HCT116 (cell line): ENCODE measurements around the gene UQCC2. TPM values are rescaled to one million over a fixed set of nuclear protein-coding genes. Genes with fewer than 3 reads are reported as not detected.

Experiments used
- ATAC-seq: fragments of 200-7000 bp; cut with Tn5 transposase; 2 replicates; pipeline ENCODE4 v1.9.1; 2020; ENCODE audit warnings: mild to moderate bottlenecking, moderate library complexity
- BruUV-seq: library from RNA; stranded (reverse); fragments of 400-500 nt; replicated peaks from 2 replicates; lab custom pipeline; 2021; lab: Mats Ljungman, UMichigan
- CTCF ChIA-PET: fragments of 300-600 bp; sonication (Branson Sonifier 250); formaldehyde crosslinking; loops from one replicate; lab custom pipeline; 2021; ENCODE audit warnings: antibody characterized with exemption; lab: Charles Lee
- POLR2A ChIA-PET: fragments of 300-600, 350-600 bp; sonication (Branson Sonifier 250); formaldehyde crosslinking; loops from one replicate; lab custom pipeline; 2021; ENCODE audit warnings: antibody characterized with exemption; lab: Charles Lee
- RAD21 ChIA-PET, 2 experiments: fragments of 300-600 bp; sonication (Branson Sonifier 250); formaldehyde crosslinking; loops; one replicate each; lab custom pipeline; 2023; ENCODE audit warnings: low total read pairs in 2 of 2; ENCODE audit not compliant: uncharacterized antibody in 2 of 2, unreplicated experiment in 2 of 2, low non-redundant PET in 1 of 2; lab: Charles Lee
- DNase-seq: peaks from one replicate; pipeline ENCODE4 v3.0.0-alpha.2; 2010; ENCODE audit warnings: low read depth, low spot score
- H2AFZ ChIP-seq: fragments of 200-600 bp; shearing (Covaris generic), sonication (generic); 2 replicates; pipeline ENCODE4 v1.6.1; 2017; ENCODE audit warnings: low read depth, mixed run types, mixed read lengths, antibody characterized with exemption, low read length; ENCODE audit not compliant: poor library complexity, severe bottlenecking
- H3K27ac ChIP-seq: 2 replicates; pipeline ENCODE4 v1.5.1; 2012; ENCODE audit warnings: low read depth, low read length
- H3K27me3 ChIP-seq: fragments of 200-600 bp; sonication (generic); 2 replicates; pipeline ENCODE4 v1.6.1; 2016; ENCODE audit warnings: mixed run types, low read length, mixed read lengths; ENCODE audit not compliant: insufficient read depth
- H3K36me3 ChIP-seq, 2 experiments: fragments of 200-500 bp in 1 of 2; fragments of 200-600 bp in 1 of 2; sonication (Bioruptor generic) in 1 of 2; sonication (generic) in 1 of 2; 2 replicates each; pipeline versions ENCODE4 v1.5.1 to v1.6.1; 2014 to 2016; ENCODE audit warnings: low read length in 2 of 2, inconsistent platforms in 1 of 2, mixed read lengths in 1 of 2, mixed run types in 1 of 2; ENCODE audit not compliant: insufficient read depth in 2 of 2, control insufficient read depth in 1 of 2
- H3K4me1 ChIP-seq, 2 experiments: fragments of 200-600 bp in 1 of 2; sonication (generic) in 1 of 2; 2 replicates each; pipeline versions ENCODE4 v1.5.1 to v1.6.1; 2012 to 2017; ENCODE audit warnings: low read length in 2 of 2, inconsistent platforms in 1 of 2, mild to moderate bottlenecking in 1 of 2, mixed read lengths in 1 of 2, mixed run types in 1 of 2, moderate library complexity in 1 of 2; ENCODE audit not compliant: insufficient read depth in 2 of 2, control insufficient read depth in 1 of 2
- H3K4me2 ChIP-seq: fragments of 200-600 bp; sonication (generic); 2 replicates; pipeline ENCODE4 v1.6.1; 2017; ENCODE audit warnings: mixed run types, low read length, mixed read lengths
- H3K4me3 ChIP-seq, 2 experiments: fragments of 200-600 bp in 1 of 2; sonication (generic) in 1 of 2; replicated peaks in 1 of 2; 2 replicates each; pipeline ENCODE4 v1.5.1; 2011 to 2016; ENCODE audit warnings: low read length in 2 of 2, control low read depth in 1 of 2, low read depth in 1 of 2, mild to moderate bottlenecking in 1 of 2, mixed read lengths in 1 of 2, mixed run types in 1 of 2
- H3K79me2 ChIP-seq: fragments of 200-600 bp; sonication (generic); 2 replicates; pipeline ENCODE4 v1.6.1; 2017; ENCODE audit warnings: mild to moderate bottlenecking, mixed run types, low read length, moderate library complexity, mixed read lengths; ENCODE audit not compliant: insufficient read depth
- H3K9ac ChIP-seq: fragments of 200-600 bp; sonication (generic); 2 replicates; pipeline ENCODE4 v1.6.1; 2016; ENCODE audit warnings: low read length, mixed read lengths
- H3K9me2 ChIP-seq: fragments of 200-600 bp; sonication (generic), shearing (Covaris generic); 2 replicates; pipeline ENCODE4 v1.6.1; 2017; ENCODE audit warnings: mixed run types, mild to moderate bottlenecking, moderate library complexity; ENCODE audit not compliant: insufficient read depth
- H3K9me3 ChIP-seq, 2 experiments: fragments of 200-500 bp in 1 of 2; fragments of 200-600 bp in 1 of 2; sonication (Bioruptor generic) in 1 of 2; sonication (generic) in 1 of 2; 2 replicates each; pipeline ENCODE4 v1.6.1; 2014 to 2017; ENCODE audit warnings: low read length in 2 of 2, mixed read lengths in 2 of 2, inconsistent platforms in 1 of 2, low read depth in 1 of 2, mild to moderate bottlenecking in 1 of 2, mixed run types in 1 of 2, moderate library complexity in 1 of 2; ENCODE audit not compliant: control insufficient read depth in 1 of 2, insufficient read depth in 1 of 2
- H4K20me1 ChIP-seq: fragments of 200-600 bp; sonication (generic), shearing (Covaris generic); 2 replicates; pipeline ENCODE4 v1.6.1; 2017; ENCODE audit warnings: mixed run types, mild to moderate bottlenecking, moderate library complexity; ENCODE audit not compliant: insufficient read depth
- CBX3 ChIP-seq: IDR thresholded peaks from 2 replicates; pipeline ENCODE4 v1.6.1; 2012; ENCODE audit warnings: low read depth
- CEBPB ChIP-seq: IDR thresholded peaks from 2 replicates; pipeline ENCODE4 v1.6.1; 2012; ENCODE audit warnings: low read depth
- EZH2 ChIP-seq: fragments of 200-600 bp; sonication (generic); IDR thresholded peaks from 2 replicates; pipeline ENCODE4 v1.6.1; 2017; ENCODE audit warnings: antibody characterized with exemption, mixed run types
- JUND ChIP-seq: IDR thresholded peaks from 2 replicates; pipeline ENCODE4 v1.6.1; 2012
- POLR2AphosphoS5 ChIP-seq: IDR thresholded peaks from 2 replicates; pipeline ENCODE4 v1.6.1; 2011; ENCODE audit warnings: mild to moderate bottlenecking, low read depth, low read length, moderate library complexity
- RAD21 ChIP-seq: IDR thresholded peaks from 2 replicates; pipeline ENCODE4 v1.6.1; 2012; ENCODE audit warnings: low read depth, mild to moderate bottlenecking
- SIN3A ChIP-seq: IDR thresholded peaks from 2 replicates; pipeline ENCODE4 v1.6.1; 2012; ENCODE audit warnings: low read depth
- SP1 ChIP-seq: IDR thresholded peaks from 2 replicates; pipeline ENCODE4 v1.6.1; 2012; ENCODE audit warnings: low read depth
- SRF ChIP-seq: IDR thresholded peaks from 2 replicates; pipeline ENCODE4 v1.6.1; 2012; ENCODE audit warnings: low read depth
- TCF7L2 ChIP-seq: IDR thresholded peaks from 2 replicates; pipeline ENCODE4 v1.7.0; 2011; ENCODE audit warnings: borderline replicate concordance, inconsistent platforms; ENCODE audit not compliant: insufficient read depth, insufficient read length; ENCODE audit errors: extremely low read depth
- ZNF274 ChIP-seq: fragments of 200-500 bp; sonication (Bioruptor generic); IDR thresholded peaks from 2 replicates; pipeline ENCODE4 v1.6.1; 2014; ENCODE audit warnings: mild to moderate bottlenecking, low read depth, low read length, inconsistent platforms
- intact Hi-C: fragments of 100-400 bp; cut with micrococcal nuclease; formaldehyde crosslinking; loops from 2 replicates; pipeline ENCODE4 v1.10.0; 2022
- total RNA-seq: library from RNA; stranded (reverse); gene quantifications from one replicate; pipeline ENCODE4 v1.2.1, GENCODE V29; 2021; ENCODE audit not compliant: unreplicated experiment
- TF ChIP-seq, protein P1 (sequence below), 3 experiments: fragments of 200-600 bp in 1 of 3; sonication (generic) in 1 of 3; IDR thresholded peaks in 2 of 3; conservative IDR thresholded peaks in 1 of 3; 2 replicates each; pipeline ENCODE4 v1.5.1; 2012 to 2017; ENCODE audit warnings: low read depth in 2 of 3, low read length in 2 of 3, antibody characterized with exemption in 1 of 3, borderline replicate concordance in 1 of 3, control low read depth in 1 of 3, mild to moderate bottlenecking in 1 of 3, mixed read lengths in 1 of 3, mixed run types in 1 of 3, moderate library complexity in 1 of 3; ENCODE audit not compliant: insufficient read depth in 1 of 3
- TF ChIP-seq, protein P2 (sequence below): IDR thresholded peaks from 2 replicates; pipeline ENCODE4 v1.6.1; 2012
- TF ChIP-seq, protein P3 (sequence below): IDR thresholded peaks from 2 replicates; pipeline ENCODE4 v1.6.1; 2012; ENCODE audit warnings: low read depth

The UQCC2 gene
- total RNA-seq, 1 experiment from 2014 or later, result 95.1 TPM

GRCh38 chr6:33689879-33690278 is 21.6 kb downstream of the UQCC2 start:
- POLR2A ChIA-PET, result no interaction called here
- Histone ChIP-seq H3K4me2 (no peak overlapping the region), H3K9ac (no peak overlapping the region), H3K9me3 (no peaks in the 10 kb centered on the region), H4K20me1 (no peaks in the 10 kb centered on the region), H3K27me3 (no peaks in the 10 kb centered on the region), H3K27ac (no peak overlapping the region), H3K4me1 (peaks cover 0 to 5% of the 10 kb centered on the region in 2 experiments; a peak in 1 of 4 replicates), H3K4me3 (no peak overlapping the region), H3K9me2 (no peaks in the 10 kb centered on the region), H3K36me3 (peaks cover 19 to 69% of the 10 kb centered on the region in 2 experiments), H3K79me2 (no peaks in the 10 kb centered on the region), H2AFZ (no peak overlapping the region)
- TF ChIP-seq CEBPB, result no peak
- TF ChIP-seq, protein P1, sequence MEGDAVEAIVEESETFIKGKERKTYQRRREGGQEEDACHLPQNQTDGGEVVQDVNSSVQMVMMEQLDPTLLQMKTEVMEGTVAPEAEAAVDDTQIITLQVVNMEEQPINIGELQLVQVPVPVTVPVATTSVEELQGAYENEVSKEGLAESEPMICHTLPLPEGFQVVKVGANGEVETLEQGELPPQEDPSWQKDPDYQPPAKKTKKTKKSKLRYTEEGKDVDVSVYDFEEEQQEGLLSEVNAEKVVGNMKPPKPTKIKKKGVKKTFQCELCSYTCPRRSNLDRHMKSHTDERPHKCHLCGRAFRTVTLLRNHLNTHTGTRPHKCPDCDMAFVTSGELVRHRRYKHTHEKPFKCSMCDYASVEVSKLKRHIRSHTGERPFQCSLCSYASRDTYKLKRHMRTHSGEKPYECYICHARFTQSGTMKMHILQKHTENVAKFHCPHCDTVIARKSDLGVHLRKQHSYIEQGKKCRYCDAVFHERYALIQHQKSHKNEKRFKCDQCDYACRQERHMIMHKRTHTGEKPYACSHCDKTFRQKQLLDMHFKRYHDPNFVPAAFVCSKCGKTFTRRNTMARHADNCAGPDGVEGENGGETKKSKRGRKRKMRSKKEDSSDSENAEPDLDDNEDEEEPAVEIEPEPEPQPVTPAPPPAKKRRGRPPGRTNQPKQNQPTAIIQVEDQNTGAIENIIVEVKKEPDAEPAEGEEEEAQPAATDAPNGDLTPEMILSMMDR (IDR thresholded peaks at IDR 0.05 in 2 of 3, conservative IDR thresholded peaks at IDR 0.05 in 1 of 3; ENCODE audit: borderline replicate concordance in 1 of 3, insufficient read depth in 1 of 3, low read depth in 2 of 3, low read length in 2 of 3), result no peak
- no peak for TF ChIP-seq JUND
- TF ChIP-seq, protein P2, sequence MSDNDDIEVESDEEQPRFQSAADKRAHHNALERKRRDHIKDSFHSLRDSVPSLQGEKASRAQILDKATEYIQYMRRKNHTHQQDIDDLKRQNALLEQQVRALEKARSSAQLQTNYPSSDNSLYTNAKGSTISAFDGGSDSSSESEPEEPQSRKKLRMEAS, result no peak
- no peak for TF ChIP-seq TCF7L2
- TF ChIP-seq, protein P3, sequence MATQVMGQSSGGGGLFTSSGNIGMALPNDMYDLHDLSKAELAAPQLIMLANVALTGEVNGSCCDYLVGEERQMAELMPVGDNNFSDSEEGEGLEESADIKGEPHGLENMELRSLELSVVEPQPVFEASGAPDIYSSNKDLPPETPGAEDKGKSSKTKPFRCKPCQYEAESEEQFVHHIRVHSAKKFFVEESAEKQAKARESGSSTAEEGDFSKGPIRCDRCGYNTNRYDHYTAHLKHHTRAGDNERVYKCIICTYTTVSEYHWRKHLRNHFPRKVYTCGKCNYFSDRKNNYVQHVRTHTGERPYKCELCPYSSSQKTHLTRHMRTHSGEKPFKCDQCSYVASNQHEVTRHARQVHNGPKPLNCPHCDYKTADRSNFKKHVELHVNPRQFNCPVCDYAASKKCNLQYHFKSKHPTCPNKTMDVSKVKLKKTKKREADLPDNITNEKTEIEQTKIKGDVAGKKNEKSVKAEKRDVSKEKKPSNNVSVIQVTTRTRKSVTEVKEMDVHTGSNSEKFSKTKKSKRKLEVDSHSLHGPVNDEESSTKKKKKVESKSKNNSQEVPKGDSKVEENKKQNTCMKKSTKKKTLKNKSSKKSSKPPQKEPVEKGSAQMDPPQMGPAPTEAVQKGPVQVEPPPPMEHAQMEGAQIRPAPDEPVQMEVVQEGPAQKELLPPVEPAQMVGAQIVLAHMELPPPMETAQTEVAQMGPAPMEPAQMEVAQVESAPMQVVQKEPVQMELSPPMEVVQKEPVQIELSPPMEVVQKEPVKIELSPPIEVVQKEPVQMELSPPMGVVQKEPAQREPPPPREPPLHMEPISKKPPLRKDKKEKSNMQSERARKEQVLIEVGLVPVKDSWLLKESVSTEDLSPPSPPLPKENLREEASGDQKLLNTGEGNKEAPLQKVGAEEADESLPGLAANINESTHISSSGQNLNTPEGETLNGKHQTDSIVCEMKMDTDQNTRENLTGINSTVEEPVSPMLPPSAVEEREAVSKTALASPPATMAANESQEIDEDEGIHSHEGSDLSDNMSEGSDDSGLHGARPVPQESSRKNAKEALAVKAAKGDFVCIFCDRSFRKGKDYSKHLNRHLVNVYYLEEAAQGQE, result no peak
- no peak for TF ChIP-seq SRF
- no peak for TF ChIP-seq SIN3A
- TF ChIP-seq SP1, result no peak
- TF ChIP-seq EZH2, result no peak
- TF ChIP-seq POLR2AphosphoS5, result no peak
- TF ChIP-seq CBX3, result no peak
- no peak for TF ChIP-seq ZNF274
- TF ChIP-seq RAD21, result no peak
- ATAC-seq (no peak), DNase-seq (no peak)
- intact Hi-C loops, result no loop called here
- RAD21 ChIA-PET, result no interaction called here
- CTCF ChIA-PET, result interaction anchor here (0.6 to 1.6 kb wide), 3 partner anchors 10 to 281 kb away, joined by 3 to 6 read pairs (median 3); no protein-coding TSS in a partner anchor
- BruUV-seq, result no TSS peak
